ENCODE data around the gene TLN1. TPM values are rescaled to one million over a fixed set of nuclear protein-coding genes. Genes with fewer than 3 reads are reported as not detected.

The TLN1 gene
- total and polyA plus RNA-seq, 2 donors (not counting 1 experiment from before 2014, with no cell fraction given): 102 to 280 TPM

DNA sequence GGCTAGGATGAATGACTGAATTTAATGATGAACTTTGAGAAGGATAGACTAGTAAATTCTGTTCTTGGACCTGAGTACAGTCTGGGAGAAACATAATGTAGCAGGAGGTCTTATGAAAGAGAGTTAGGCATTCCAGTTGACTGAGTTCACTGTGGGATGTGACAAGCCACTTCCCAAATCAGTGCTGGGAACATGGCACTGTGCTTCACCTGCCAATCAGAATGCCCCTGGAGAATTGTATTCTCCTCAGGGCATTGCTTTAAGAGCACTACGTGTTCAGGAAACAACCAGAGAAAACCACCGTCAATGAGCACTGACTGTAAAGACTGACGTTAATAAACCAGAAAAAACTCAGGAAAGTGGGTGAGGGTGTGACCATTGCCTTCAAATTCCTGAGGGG, 72.7 kb downstream of the TLN1 start:
- Histone ChIP-seq H4K20me1 (ENCODE audit: control insufficient read depth, insufficient read depth, low read length, poor library complexity, severe bottlenecking) (no peaks in the 10 kb centered on the region), H3K79me2 (ENCODE audit: control insufficient read depth, insufficient read depth, low read length) (peaks cover 22% of the 10 kb centered on the region), H3K27ac (ENCODE audit: low read length in 2 of 2) (peak overlapping the region; percentile 99 to 100), H3K27me3 (replicated peaks in 1 of 4; ENCODE audit: control extremely low read depth in 1 of 4, control insufficient read depth in 3 of 4, insufficient read depth in 4 of 4, low read length in 3 of 4) (no peaks in the 10 kb centered on the region), H3K4me3 (ENCODE audit: control extremely low read depth in 1 of 5, extremely low read depth in 1 of 5, insufficient read depth in 1 of 5, low read depth in 2 of 5, low read length in 4 of 5) (peak overlapping the region; percentile 84 to 93 (median 87)), H3K9me3 (ENCODE audit: control extremely low read depth in 1 of 3, control insufficient read depth in 2 of 3, insufficient read depth in 1 of 3, low read length in 2 of 3) (peaks cover 0 to 3% (median 0%) of the 10 kb centered on the region in 3 donors), H3K4me1 (ENCODE audit: control insufficient read depth in 2 of 2, insufficient read depth in 2 of 2, low read length in 2 of 2) (peaks cover 42 to 67% of the 10 kb centered on the region in 2 donors), H3K36me3 (replicated peaks in 1 of 2; ENCODE audit: control extremely low read depth in 1 of 2, control insufficient read depth in 1 of 2, extremely low read depth in 1 of 2, insufficient read depth in 2 of 2, low read length in 1 of 2) (peaks cover 0 to 14% of the 10 kb centered on the region in 2 experiments), H2AFZ (ENCODE audit: insufficient read depth, low read depth, low read length, poor library complexity, severe bottlenecking) (no peak overlapping the region), H3K9ac (ENCODE audit: low read length) (peak overlapping the region; percentile 84), H3K4me2 (replicated peaks; ENCODE audit: low read depth, low read length, poor library complexity, severe bottlenecking) (peak overlapping the region; percentile 91)
- Mint-ChIP-seq H3K4me1 (peaks cover 76% of the 10 kb centered on the region), H3K9me3 (ENCODE audit: insufficient read depth) (no peaks in the 10 kb centered on the region), H3K27ac (peak overlapping the region; percentile 97), H3K4me3 (peak overlapping the region; percentile 94), H3K27me3 (no peaks in the 10 kb centered on the region)
- ChIA-PET POLR2A (interaction anchor here (0.6 to 4.6 kb wide), 10 partner anchors 11 to 98 kb away, joined by 4 to 62 read pairs (median 14); partner anchors contain the start of genes CD72, CREB3, SIT1 and TESK1), CTCF (interaction anchor here (0.8 to 15.0 kb wide), 20 partner anchors 8 to 223 kb away, joined by 3 to 268 read pairs (median 9); partner anchors contain the start of genes CA9, CD72, CREB3 and SIT1)
- ATAC-seq (ENCODE audit: low read depth) (no peak), DNase-seq (peak; percentile 48)
- TF ChIP-seq, protein P1, sequence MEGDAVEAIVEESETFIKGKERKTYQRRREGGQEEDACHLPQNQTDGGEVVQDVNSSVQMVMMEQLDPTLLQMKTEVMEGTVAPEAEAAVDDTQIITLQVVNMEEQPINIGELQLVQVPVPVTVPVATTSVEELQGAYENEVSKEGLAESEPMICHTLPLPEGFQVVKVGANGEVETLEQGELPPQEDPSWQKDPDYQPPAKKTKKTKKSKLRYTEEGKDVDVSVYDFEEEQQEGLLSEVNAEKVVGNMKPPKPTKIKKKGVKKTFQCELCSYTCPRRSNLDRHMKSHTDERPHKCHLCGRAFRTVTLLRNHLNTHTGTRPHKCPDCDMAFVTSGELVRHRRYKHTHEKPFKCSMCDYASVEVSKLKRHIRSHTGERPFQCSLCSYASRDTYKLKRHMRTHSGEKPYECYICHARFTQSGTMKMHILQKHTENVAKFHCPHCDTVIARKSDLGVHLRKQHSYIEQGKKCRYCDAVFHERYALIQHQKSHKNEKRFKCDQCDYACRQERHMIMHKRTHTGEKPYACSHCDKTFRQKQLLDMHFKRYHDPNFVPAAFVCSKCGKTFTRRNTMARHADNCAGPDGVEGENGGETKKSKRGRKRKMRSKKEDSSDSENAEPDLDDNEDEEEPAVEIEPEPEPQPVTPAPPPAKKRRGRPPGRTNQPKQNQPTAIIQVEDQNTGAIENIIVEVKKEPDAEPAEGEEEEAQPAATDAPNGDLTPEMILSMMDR (IDR thresholded peaks at IDR 0.05): no peak
- no peak for TF ChIP-seq EZH2 (IDR thresholded peaks at IDR 0.05; ENCODE audit: borderline replicate concordance, insufficient read depth, low read depth, low read length, poor library complexity, severe bottlenecking)
- intact Hi-C loops (cut with micrococcal nuclease): loop anchor here (1.0 to 5.0 kb wide), 4 partner anchors 31 to 542 kb away; partner anchors contain the start of genes ATOSB, FAM221B and TMEM8B
- WGBS (ENCODE audit: insufficient coverage): 0% methylated on average over 3 of the region's 3 CpGs

DNA sequence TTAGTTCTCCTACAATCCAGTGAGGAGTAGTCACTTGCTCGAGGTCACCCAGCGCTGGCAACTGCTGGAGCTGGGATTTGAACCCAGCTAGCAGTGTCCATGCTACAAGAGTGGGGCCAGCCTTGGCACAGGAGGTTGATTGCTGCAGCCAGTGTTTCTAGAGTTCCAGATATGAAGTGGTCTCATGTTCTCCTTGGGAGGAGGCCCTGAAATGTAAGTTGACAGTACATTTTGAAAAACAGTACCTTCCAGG, 73.1 kb downstream of the TLN1 start:
- peak overlapping the region; percentile 99 to 100 for H3K27ac ChIP-seq (ENCODE audit: low read length in 2 of 2)
- H3K27me3 ChIP-seq (replicated peaks in 1 of 4; ENCODE audit: control extremely low read depth in 1 of 4, control insufficient read depth in 3 of 4, insufficient read depth in 4 of 4, low read length in 3 of 4): no peaks in the 10 kb centered on the region
- H3K79me2 ChIP-seq (ENCODE audit: control insufficient read depth, insufficient read depth, low read length): peaks cover 22% of the 10 kb centered on the region
- peak overlapping the region; percentile 91 for H3K4me2 ChIP-seq (replicated peaks; ENCODE audit: low read depth, low read length, poor library complexity, severe bottlenecking)
- intact Hi-C loops (cut with micrococcal nuclease): loop anchor here (1.0 to 5.0 kb wide), 10 partner anchors 13 to 542 kb away; partner anchors contain the start of genes ATOSB, CREB3, FAM221B and TLN1
- H2AFZ ChIP-seq (ENCODE audit: insufficient read depth, low read depth, low read length, poor library complexity, severe bottlenecking): peak overlapping the region; percentile 86
- POLR2A ChIA-PET: interaction anchor here (0.6 to 4.6 kb wide), 13 partner anchors 9 to 98 kb away, joined by 3 to 62 read pairs (median 10); partner anchors contain the start of genes CD72, CREB3, GBA2 and RGP1
- WGBS (ENCODE audit: insufficient coverage): 0% methylated on average over 2 of the region's 2 CpGs
- TF ChIP-seq, protein P1 (IDR thresholded peaks at IDR 0.05): no peak
- H3K4me3 ChIP-seq (ENCODE audit: control extremely low read depth in 1 of 5, extremely low read depth in 1 of 5, insufficient read depth in 1 of 5, low read depth in 2 of 5, low read length in 4 of 5): peak overlapping the region; percentile 84 to 93 (median 87)
- no peaks in the 10 kb centered on the region for H3K27me3 Mint-ChIP-seq
- H3K27ac Mint-ChIP-seq: peak overlapping the region; percentile 97
- H3K4me1 ChIP-seq (ENCODE audit: control insufficient read depth in 2 of 2, insufficient read depth in 2 of 2, low read length in 2 of 2): peaks cover 42 to 67% of the 10 kb centered on the region in 2 donors
- peaks cover 0 to 14% of the 10 kb centered on the region in 2 experiments for H3K36me3 ChIP-seq (replicated peaks in 1 of 2; ENCODE audit: control extremely low read depth in 1 of 2, control insufficient read depth in 1 of 2, extremely low read depth in 1 of 2, insufficient read depth in 2 of 2, low read length in 1 of 2)
- ATAC-seq (ENCODE audit: low read depth): no peak
- H3K9me3 ChIP-seq (ENCODE audit: control extremely low read depth in 1 of 3, control insufficient read depth in 2 of 3, insufficient read depth in 1 of 3, low read length in 2 of 3): peaks cover 0 to 3% (median 0%) of the 10 kb centered on the region in 3 donors
- H3K9me3 Mint-ChIP-seq (ENCODE audit: insufficient read depth): no peaks in the 10 kb centered on the region
- H3K4me3 Mint-ChIP-seq: peak overlapping the region; percentile 94
- no peak for DNase-seq
- peak overlapping the region; percentile 84 for H3K9ac ChIP-seq (ENCODE audit: low read length)
- CTCF ChIA-PET: interaction anchor here (0.8 to 15.0 kb wide), 21 partner anchors 8 to 223 kb away, joined by 3 to 268 read pairs (median 9); partner anchors contain the start of genes CA9, CD72, CREB3 and SIT1
- H3K4me1 Mint-ChIP-seq: peaks cover 74% of the 10 kb centered on the region
- H4K20me1 ChIP-seq (ENCODE audit: control insufficient read depth, insufficient read depth, low read length, poor library complexity, severe bottlenecking): no peaks in the 10 kb centered on the region
